ENCODE results near the gene LDLRAD4. TPM values are rescaled to one million over a fixed set of nuclear protein-coding genes. Genes with fewer than 3 reads are reported as not detected.

The LDLRAD4 gene
- total and polyA plus RNA-seq, 9 of the 15 experiments (the other 6 are each of a cell fraction or from before 2014, with no cell fraction given), result 0.01 TPM; not detected in 8

DNA sequence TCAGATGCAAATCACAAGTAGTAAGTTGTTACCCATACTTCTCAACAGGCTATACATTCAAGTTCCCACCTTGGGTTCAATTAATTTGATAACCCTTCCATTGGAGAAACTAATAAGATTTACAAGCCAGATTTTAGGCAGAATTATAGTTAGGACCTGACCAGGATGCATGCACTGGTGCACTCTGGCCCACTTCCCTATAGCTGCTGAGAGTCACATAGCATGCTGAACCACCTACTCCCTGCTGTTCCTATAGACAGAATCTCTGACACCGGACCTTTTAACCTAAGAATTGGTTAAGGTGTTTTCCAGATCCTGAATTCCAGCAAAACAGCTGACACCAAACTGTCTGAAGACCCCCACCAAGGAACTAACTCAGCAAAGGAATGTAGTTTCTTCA is 481.6 kb downstream of the LDLRAD4 start (continued):
- TF ChIP-seq PBX2 (CRISPR knock-in tag; IDR thresholded peaks at IDR 0.05; ENCODE audit: low read depth), result no peak
- TF ChIP-seq PBX2 (tag; conservative IDR thresholded peaks at IDR 0.05; ENCODE audit: low read depth), result no peak
- no peak for TF ChIP-seq ETV6 (IDR thresholded peaks at IDR 0.05; ENCODE audit: borderline replicate concordance in 1 of 2, low read depth in 2 of 2, low read length in 1 of 2)
- no peak for TF ChIP-seq ETV6 (CRISPR knock-in tag; IDR thresholded peaks at IDR 0.05; ENCODE audit: borderline replicate concordance)

Small RNA genes within 50 kb of the gene (microRNA-seq; reads per million reads assigned to microRNA genes)
- gene MIR4526 (ENCODE audit: borderline microRNAs expressed), result not detected
- not detected for gene MIR5190 (ENCODE audit: borderline microRNAs expressed)

Small RNA genes within 50 kb of the gene (small RNA-seq; reads per million reads assigned to genes)
- gene MIR4526, result not detected
- not detected for gene MIR5190

Other genes with a start within 250 kb of the LDLRAD4 start
- gene CEP192, start 227.4 kb upstream of the LDLRAD4 start, total RNA-seq (2014; rRNA removed), result 27.5 and 31.3 TPM in 2 replicates
- 45.9 and 47.3 TPM in 2 replicates for gene CEP192, start 227.4 kb upstream of the LDLRAD4 start, total RNA-seq (2014; rRNA removed; fragmentation: Illumina TruSeq; extraction: Trizol)
- gene CEP192, start 227.4 kb upstream of the LDLRAD4 start, total RNA-seq (2015; rRNA removed; fragmentation: Illumina TruSeq; extraction: Trizol), result 45.1 and 48.0 TPM in 2 replicates
- gene CEP192, start 227.4 kb upstream of the LDLRAD4 start, total RNA-seq (2021), result 35.8 and 41.6 TPM in 2 replicates
- gene CEP192, start 227.4 kb upstream of the LDLRAD4 start, polyA plus RNA-seq (2011; rRNA removed), result 51.9 and 54.4 TPM in 2 replicates
- gene CEP192, start 227.4 kb upstream of the LDLRAD4 start, polyA plus RNA-seq (2014; fragmentation: Illumina TruSeq; extraction: Trizol), result 30.7 and 37.9 TPM in 2 replicates
- 10 to 100 TPM; 14.4 to 30.5 TPM for gene CEP192, start 227.4 kb upstream of the LDLRAD4 start, polyA plus RNA-seq (2014; fragmentation: Nextera tagmentation; extraction: Ambion mirVana)
- 30.9 and 34.9 TPM in 2 replicates for gene CEP192, start 227.4 kb upstream of the LDLRAD4 start, polyA plus RNA-seq (2014; rRNA removed)

Measured in K562 (cell line).